Lower leg skin (tissue), 4 donors: ENCODE data around the gene PTBP3. TPM values are rescaled to one million over a fixed set of nuclear protein-coding genes. Genes with fewer than 3 reads are reported as not detected.

Source experiments
- DNase-seq, 2 donors: peaks; one replicate each; pipeline ENCODE4 v3.0.0-alpha.2; 2019; ENCODE audit warnings: low spot score in 2 of 2
- H3K4me3 ChIP-seq: fragments of 200-600 bp; sonication (generic); 2 replicates; pipeline ENCODE4 v1.5.1; 2017; ENCODE audit warnings: mild to moderate bottlenecking, low read depth; ENCODE audit not compliant: poor library complexity, severe bottlenecking
- POLR2A ChIP-seq, 2 donors: fragments of 450-650 bp; IDR thresholded peaks; one replicate each; pipeline ENCODE4 v1.6.1; 2016 to 2017; ENCODE audit warnings: antibody characterized with exemption in 2 of 2, mild to moderate bottlenecking in 1 of 2, moderate library complexity in 1 of 2
- WGBS, 2 donors: methylation state at CpG; one replicate each; pipeline ENCODE4 v1.1.5; 2018; 5-methylcytosine and 5-hydroxymethylcytosine counted together
- intact Hi-C: fragments of 100-400 bp; cut with DNase I; formaldehyde crosslinking; loops from one replicate; pipeline ENCODE4 v1.15.0; 2023; ENCODE audit warnings: low total_unique reads
- total RNA-seq, 4 donors: library from RNA; depleted of rRNA; stranded (reverse); fragments of >200 nt; gene quantifications; one replicate each; pipeline ENCODE4 v1.1.0, GENCODE V29; 2016
- TF ChIP-seq, protein P1 (sequence below), 3 donors: fragments of 450-650 bp; IDR thresholded peaks; one replicate each; pipeline ENCODE4 v1.5.1; 2016; ENCODE audit warnings: antibody characterized with exemption in 3 of 3, mild to moderate bottlenecking in 3 of 3, moderate library complexity in 2 of 3

The PTBP3 gene
- total RNA-seq, 4 donors from 2014 or later, result 82.5 to 201 (median 156) TPM

DNA sequence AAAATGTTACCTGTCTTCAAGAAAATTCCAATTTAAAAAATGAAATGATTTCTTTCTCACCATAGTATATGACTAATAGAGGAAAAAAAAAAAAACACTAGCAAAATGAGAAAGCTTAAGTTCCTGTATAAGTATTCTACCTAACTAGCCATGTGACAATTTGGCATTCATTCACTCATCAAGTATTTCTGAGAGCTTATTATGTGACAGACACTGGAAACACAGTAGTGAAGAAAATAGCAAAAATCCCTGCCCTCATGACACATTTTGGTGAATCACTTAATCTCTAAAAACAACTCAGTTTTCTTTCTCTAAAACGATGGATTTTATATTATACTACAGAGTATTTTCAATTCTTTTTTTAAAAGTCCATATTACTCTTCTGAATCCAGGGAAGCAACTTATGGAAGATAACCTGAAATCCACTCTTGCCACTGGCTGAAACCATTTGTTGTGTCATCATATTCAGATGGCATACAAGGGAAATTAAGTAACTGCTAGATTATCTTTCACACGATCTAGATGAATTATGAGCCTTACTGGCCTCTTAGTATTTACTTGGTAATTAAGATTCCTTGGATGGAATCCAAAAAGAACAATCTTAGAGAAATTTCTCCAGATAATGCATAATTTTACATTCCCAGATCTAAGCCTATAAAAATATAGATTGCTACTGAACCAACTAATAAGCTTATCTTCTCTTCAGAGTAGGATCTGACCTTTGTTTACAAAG, 5.5 kb downstream of the PTBP3 start:
- intact Hi-C loops, result no loop called here
- TF ChIP-seq, protein P1, sequence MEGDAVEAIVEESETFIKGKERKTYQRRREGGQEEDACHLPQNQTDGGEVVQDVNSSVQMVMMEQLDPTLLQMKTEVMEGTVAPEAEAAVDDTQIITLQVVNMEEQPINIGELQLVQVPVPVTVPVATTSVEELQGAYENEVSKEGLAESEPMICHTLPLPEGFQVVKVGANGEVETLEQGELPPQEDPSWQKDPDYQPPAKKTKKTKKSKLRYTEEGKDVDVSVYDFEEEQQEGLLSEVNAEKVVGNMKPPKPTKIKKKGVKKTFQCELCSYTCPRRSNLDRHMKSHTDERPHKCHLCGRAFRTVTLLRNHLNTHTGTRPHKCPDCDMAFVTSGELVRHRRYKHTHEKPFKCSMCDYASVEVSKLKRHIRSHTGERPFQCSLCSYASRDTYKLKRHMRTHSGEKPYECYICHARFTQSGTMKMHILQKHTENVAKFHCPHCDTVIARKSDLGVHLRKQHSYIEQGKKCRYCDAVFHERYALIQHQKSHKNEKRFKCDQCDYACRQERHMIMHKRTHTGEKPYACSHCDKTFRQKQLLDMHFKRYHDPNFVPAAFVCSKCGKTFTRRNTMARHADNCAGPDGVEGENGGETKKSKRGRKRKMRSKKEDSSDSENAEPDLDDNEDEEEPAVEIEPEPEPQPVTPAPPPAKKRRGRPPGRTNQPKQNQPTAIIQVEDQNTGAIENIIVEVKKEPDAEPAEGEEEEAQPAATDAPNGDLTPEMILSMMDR (IDR thresholded peaks at IDR 0.05), result no peak
- no peak for TF ChIP-seq POLR2A (IDR thresholded peaks at IDR 0.05)
- no peak overlapping the region for H3K4me3 ChIP-seq
- WGBS, 2 donors, result 14 to 18% methylated on average over 2 of the region's 2 CpGs
- no peak for DNase-seq

DNA sequence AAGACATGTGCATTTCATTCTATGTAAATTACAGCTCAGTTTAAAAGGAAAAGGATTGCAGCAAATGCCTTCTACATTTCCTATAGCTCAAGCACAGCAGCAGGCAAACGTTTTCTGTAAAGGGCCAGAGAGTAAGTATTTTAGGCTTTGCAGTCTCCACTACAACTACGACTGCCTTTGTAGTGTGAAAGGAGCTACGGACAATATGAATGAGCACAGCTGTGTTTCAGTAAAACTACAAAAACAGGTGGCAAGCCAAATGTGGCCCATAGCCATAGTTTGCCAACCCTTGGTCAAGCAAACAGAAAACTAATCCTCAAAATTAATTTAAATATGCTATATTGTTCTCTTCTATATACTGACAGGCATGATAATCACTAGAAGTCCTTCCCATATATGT, 7.2 kb downstream of the PTBP3 start:
- WGBS, 2 donors, result 44 to 45% methylated on average over 3 of the region's 3 CpGs
- H3K4me3 ChIP-seq, result no peak overlapping the region
- no peak for DNase-seq
- intact Hi-C loops, result no loop called here
- no peak for TF ChIP-seq POLR2A (IDR thresholded peaks at IDR 0.05)
- TF ChIP-seq, protein P1 (IDR thresholded peaks at IDR 0.05), result no peak

DNA sequence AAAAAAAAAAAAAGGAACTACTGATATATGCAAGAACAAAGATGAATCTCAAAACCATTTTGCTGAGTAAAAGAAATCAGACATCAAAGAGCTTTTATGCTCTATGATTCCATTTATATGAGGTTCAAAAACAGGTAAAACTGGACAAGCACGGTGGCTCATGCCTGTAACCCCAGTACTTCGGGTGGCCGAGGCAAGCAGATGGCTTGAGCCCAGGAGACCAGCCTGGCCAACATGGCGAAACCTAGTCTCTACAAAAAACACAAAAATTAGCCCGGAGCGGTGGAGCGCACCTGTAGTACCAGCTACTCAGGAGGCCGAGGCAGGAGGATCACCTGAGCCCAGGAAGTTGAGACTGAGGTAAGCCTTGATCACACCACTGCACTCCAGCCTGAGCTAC, 7.8 kb downstream of the PTBP3 start:
- DNase-seq, result no peak
- no peak overlapping the region for H3K4me3 ChIP-seq
- no peak for TF ChIP-seq POLR2A (IDR thresholded peaks at IDR 0.05)
- TF ChIP-seq, protein P1 (IDR thresholded peaks at IDR 0.05), result no peak
- WGBS, 2 donors, result 63 to 68% methylated on average over 8 of the region's 8 CpGs
- intact Hi-C loops, result no loop called here

DNA sequence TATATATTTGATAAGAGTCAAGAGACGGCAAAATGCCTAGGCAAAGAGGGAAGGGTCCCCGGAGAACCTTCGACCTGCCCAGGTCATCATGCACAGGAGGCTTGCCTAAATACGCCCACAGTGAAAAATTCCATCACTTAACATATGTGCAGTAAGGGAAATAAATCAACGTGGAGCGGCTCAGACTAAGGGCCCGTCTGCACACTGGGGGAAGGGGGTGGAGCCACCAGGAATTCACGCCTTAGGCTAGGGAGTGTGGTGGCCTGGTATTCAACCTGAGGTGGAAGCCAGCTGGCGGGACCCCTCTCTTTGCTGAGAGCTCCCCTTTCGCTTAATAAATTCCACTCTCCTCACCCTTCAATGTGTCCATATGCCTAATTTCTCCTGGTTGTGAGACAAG, 8.3 kb downstream of the PTBP3 start:
- intact Hi-C loops, result no loop called here
- WGBS, 2 donors, result 56 to 63% methylated on average over 10 of the region's 10 CpGs

DNA sequence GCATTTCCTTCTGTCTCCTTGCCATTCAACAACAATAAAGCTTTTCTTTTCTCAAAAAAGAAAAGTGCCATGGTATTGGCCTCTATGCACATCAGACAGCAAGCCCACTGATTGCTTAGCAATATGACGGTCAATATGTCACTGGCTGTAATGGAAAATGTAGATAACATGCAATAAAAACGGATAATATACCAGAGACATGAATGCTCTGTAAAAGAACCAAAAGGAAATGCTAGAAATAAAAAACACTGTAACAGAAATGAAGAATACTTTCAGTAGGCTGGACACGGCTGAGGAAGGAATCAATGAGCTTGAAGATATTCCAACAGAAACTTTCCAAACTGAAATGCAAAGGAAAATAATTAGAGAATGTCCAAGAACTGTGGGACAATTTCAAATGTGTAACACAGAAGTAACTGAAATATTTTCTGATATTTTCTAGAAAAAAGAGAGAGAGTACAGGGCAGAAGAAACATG, 10.0 kb downstream of the PTBP3 start:
- TF ChIP-seq POLR2A (IDR thresholded peaks at IDR 0.05), result no peak
- TF ChIP-seq, protein P1 (IDR thresholded peaks at IDR 0.05), result no peak
- 83 to 93% methylated on average over 3 of the region's 3 CpGs for WGBS, 2 donors
- no peak for DNase-seq
- intact Hi-C loops, result no loop called here
- H3K4me3 ChIP-seq, result no peak overlapping the region

More for the DNA sequence above, 8.3 kb downstream of the PTBP3 start:
- H3K4me3 ChIP-seq, result no peak overlapping the region
- TF ChIP-seq, protein P1 (IDR thresholded peaks at IDR 0.05), result no peak
- DNase-seq, result no peak
